ENCODE data around the gene GPX1. TPM values are rescaled to one million over a fixed set of nuclear protein-coding genes. Genes with fewer than 3 reads are reported as not detected.

The GPX1 gene
- total RNA-seq, 1 experiment from 2014 or later: 253 TPM

- H3K23ac ChIP-seq (ENCODE audit: insufficient read length, low read depth, low read length): no peak overlapping the region
- no peak overlapping the region for H2BK120ac ChIP-seq (ENCODE audit: low read depth, low read length, poor library complexity, severe bottlenecking)
- Mint-ChIP-seq H3K36me3 (ENCODE audit: insufficient read depth in 1 of 3, low read depth in 3 of 3) (peaks cover 16 to 24% (median 23%) of the 10 kb centered on the region in 3 experiments), H3K4me1 (peaks cover 8 to 9% of the 10 kb centered on the region in 2 experiments; a peak in 3 of 4 replicates), H3K27me3 (ENCODE audit: low read depth) (no peaks in the 10 kb centered on the region), H3K4me3 (no peak overlapping the region), H3K9me3 (no peaks in the 10 kb centered on the region), H3K27ac (peak overlapping the region in 2 of 3 experiments; percentile 15 to 77; a peak in 2 of 7 replicates)
- H4K20me1 ChIP-seq (ENCODE audit: control insufficient read depth, insufficient read depth, insufficient read length): no peaks in the 10 kb centered on the region
- no peak for DNase-seq
- no peak overlapping the region for H3T11ph ChIP-seq (ENCODE audit: low read length)
- no peak overlapping the region for H3K9ac ChIP-seq (ENCODE audit: extremely low read depth, insufficient read length, low read length)
- no peak overlapping the region for H2BK12ac ChIP-seq (ENCODE audit: insufficient read length, low read depth, low read length)
- H3K79me2 ChIP-seq (ENCODE audit: insufficient read depth, low read length): peaks cover 25% of the 10 kb centered on the region; the same call in 1 of the 2 replicates
- H3K4me2 ChIP-seq (ENCODE audit: insufficient read depth, insufficient read length, low read length): no peak overlapping the region
- no peak overlapping the region for H3K18ac ChIP-seq (ENCODE audit: insufficient read length, low read depth, low read length)
- WGBS (ENCODE audit: extremely low coverage, insufficient read length, low lambda C conversion rate): no CpG with 5 or more reads among the region's 11 CpGs
- no peak overlapping the region for H3K27ac ChIP-seq (ENCODE audit: insufficient read length, low read depth, low read length)
- no peak overlapping the region for H4K91ac ChIP-seq (ENCODE audit: insufficient read length, low read depth, low read length)
- H2AFZ ChIP-seq (ENCODE audit: low read length): no peak overlapping the region
- no peak overlapping the region for H3K14ac ChIP-seq (ENCODE audit: insufficient read depth, low read length)
- no peak overlapping the region for H2BK5ac ChIP-seq (ENCODE audit: insufficient read length, low read length)
- H3K4ac ChIP-seq (ENCODE audit: low read depth, low read length): no peak overlapping the region
- H3K27me3 ChIP-seq (ENCODE audit: insufficient read depth, low read length): no peaks in the 10 kb centered on the region; the same call in 1 of the 2 replicates
- no peaks in the 10 kb centered on the region for H3K9me3 ChIP-seq (ENCODE audit: control insufficient read depth, low read depth, low read length)
- no peak for TF ChIP-seq CTCF (conservative IDR thresholded peaks at IDR 0.05)
- H4K8ac ChIP-seq (replicated peaks; ENCODE audit: insufficient read length, low read depth, low read length): no peak overlapping the region
- no peak overlapping the region for H4K5ac ChIP-seq (ENCODE audit: insufficient read length, low read depth, low read length)
- H2BK15ac ChIP-seq (ENCODE audit: low read depth, low read length): no peak overlapping the region
- no peak overlapping the region for H2BK20ac ChIP-seq (ENCODE audit: low read depth, low read length, poor library complexity, severe bottlenecking)
- H3K23me2 ChIP-seq (ENCODE audit: insufficient read length, low read depth, low read length, poor library complexity, severe bottlenecking): no peaks in the 10 kb centered on the region
- no peak overlapping the region for H2AK5ac ChIP-seq (ENCODE audit: insufficient read length, low read length)
- no peak overlapping the region for H3K56ac ChIP-seq (ENCODE audit: insufficient read length, low read depth, low read length)
- no peaks in the 10 kb centered on the region for H3K4me1 ChIP-seq (ENCODE audit: insufficient read depth, low read length)
- peaks cover 21% of the 10 kb centered on the region for H3K79me1 ChIP-seq (ENCODE audit: insufficient read depth, low read depth, low read length, poor library complexity, severe bottlenecking)
These were observed 20.2 kb upstream of the GPX1 start for GRCh38 chr3:49378249-49378895.
